GM12878 (cell line): ENCODE measurements around the gene VANGL2. TPM values are rescaled to one million over a fixed set of nuclear protein-coding genes. Genes with fewer than 3 reads are reported as not detected.

Source experiments
- ATAC-seq: fragments of 200-7000 bp; cut with Tn5 transposase; 3 replicates; pipeline ENCODE4 v1.9.1; 2020; ENCODE audit warnings: mild to moderate bottlenecking, moderate library complexity
- BruUV-seq: library from RNA; stranded (reverse); fragments of 400-500 nt; replicated peaks from 2 replicates; lab custom pipeline; 2021; lab: Mats Ljungman, UMichigan
- CTCF ChIA-PET: fragments of 300-600 bp; sonication (Branson Sonifier 250); formaldehyde crosslinking; extraction: SDS; loops from one replicate; lab custom pipeline; 2021; ENCODE audit warnings: inconsistent platforms; lab: Yijun Ruan, JAX
- POLR2A ChIA-PET: fragments of 350-600 bp; formaldehyde crosslinking; extraction: SDS; loops from one replicate; lab custom pipeline; 2021; ENCODE audit warnings: inconsistent platforms; lab: Charles Lee
- RAD21 ChIA-PET: fragments of 300-600 bp; sonication (Branson Sonifier 250); formaldehyde crosslinking; loops from one replicate; lab custom pipeline; 2023; ENCODE audit warnings: antibody characterized with exemption; ENCODE audit not compliant: unreplicated experiment; lab: Charles Lee
- SMC1A ChIA-PET: fragments of 300-600 bp; sonication (Branson Sonifier 250); formaldehyde crosslinking; loops from one replicate; lab custom pipeline; 2023; ENCODE audit not compliant: unreplicated experiment, uncharacterized antibody; lab: Charles Lee
- DNase-seq: peaks from one replicate; pipeline ENCODE4 v3.0.0-alpha.2; 2011; ENCODE audit warnings: low read depth, low spot score
- FAIRE-seq: peaks from 3 replicates; lab custom pipeline; 2011; peaks lifted over from hg19 to GRCh38; lab: Jason Lieb, UNC
- H2AFZ ChIP-seq: 2 replicates; pipeline ENCODE4 v1.6.0; 2011; ENCODE audit warnings: low read depth, low read length, control low read depth; ENCODE audit not compliant: control insufficient read depth
- H3K27ac ChIP-seq: 2 replicates; pipeline ENCODE4 v1.5.1; 2011; ENCODE audit warnings: control low read depth; ENCODE audit not compliant: control insufficient read depth, insufficient read depth
- H3K27me3 ChIP-seq, 2 experiments: replicated peaks in 1 of 2; 2 replicates each; pipeline versions ENCODE4 v1.6.0 to v1.6.1; 2011; ENCODE audit warnings: low read length in 1 of 2; ENCODE audit not compliant: control insufficient read depth in 2 of 2, insufficient read depth in 2 of 2
- H3K36me3 ChIP-seq, 2 experiments: 2 replicates each; pipeline ENCODE4 v1.5.1; 2011; ENCODE audit warnings: low read length in 1 of 2; ENCODE audit not compliant: control insufficient read depth in 2 of 2, insufficient read depth in 2 of 2
- H3K4me1 ChIP-seq: 2 replicates; pipeline ENCODE4 v1.6.1; 2011; ENCODE audit warnings: mild to moderate bottlenecking, low read length, moderate library complexity, mixed read lengths; ENCODE audit not compliant: control insufficient read depth, insufficient read depth
- H3K4me2 ChIP-seq: 2 replicates; pipeline ENCODE4 v1.6.0; 2011; ENCODE audit warnings: control low read depth; ENCODE audit not compliant: control insufficient read depth, insufficient read depth
- H3K4me3 ChIP-seq: fragments of 200-600 bp; sonication (generic); 2 replicates; pipeline ENCODE4 v1.5.1; 2016
- H3K79me2 ChIP-seq: 2 replicates; pipeline ENCODE4 v1.6.0; 2011; ENCODE audit warnings: low read length; ENCODE audit not compliant: control insufficient read depth, insufficient read depth
- H3K9ac ChIP-seq: 2 replicates; pipeline ENCODE4 v1.8.0; 2011; ENCODE audit warnings: low read length, control low read depth, mixed read lengths; ENCODE audit not compliant: control insufficient read depth, insufficient read depth
- H3K9me3 ChIP-seq: replicated peaks from 3 replicates; pipeline ENCODE4 v1.5.1; 2011; ENCODE audit warnings: mild to moderate bottlenecking, low read length; ENCODE audit not compliant: control insufficient read depth, insufficient read depth
- H4K20me1 ChIP-seq: 2 replicates; pipeline ENCODE4 v1.6.0; 2011; ENCODE audit not compliant: control insufficient read depth, insufficient read depth
- KAT2A ChIP-seq: conservative IDR thresholded peaks from 2 replicates; pipeline ENCODE4 v1.6.1; 2011; ENCODE audit warnings: low read depth, low read length; ENCODE audit not compliant: control insufficient read depth
- NFXL1 ChIP-seq: fragments of 450-650 bp; IDR thresholded peaks from 2 replicates; pipeline ENCODE4 v1.6.1; 2017; ENCODE audit warnings: antibody characterized with exemption, mild to moderate bottlenecking, borderline replicate concordance
- SMAD1 ChIP-seq: fragments of 450-650 bp; IDR thresholded peaks from 2 replicates; pipeline ENCODE4 v1.6.1; 2018; ENCODE audit warnings: mild to moderate bottlenecking, low read depth; ENCODE audit not compliant: partially characterized antibody
- ZBTB33 ChIP-seq: fragments of 450-650 bp; IDR thresholded peaks from 2 replicates; pipeline ENCODE4 v1.6.1; 2017; ENCODE audit warnings: mild to moderate bottlenecking
- whole genome bisulfite sequencing: methylation state at CpG from one replicate; pipeline ENCODE4 v1.1.6; 2016; ENCODE audit warnings: low lambda C conversion rate; ENCODE audit not compliant: insufficient replicate concordance, insufficient coverage; ENCODE audit errors: missing lambda C conversion rate; 5-methylcytosine and 5-hydroxymethylcytosine counted together
- in situ Hi-C: fragments of 300-500 bp; cut with MboI; formaldehyde crosslinking; loops from 9 replicates; pipeline ENCODE4 v1.14.3; 2018; ENCODE audit warnings: mixed read lengths
- intact Hi-C: fragments of 100-400 bp; cut with micrococcal nuclease; formaldehyde crosslinking; loops from one replicate; pipeline ENCODE4 v1.14.2; 2022; ENCODE audit not compliant: unreplicated experiment
- polyA plus RNA-seq, 11 experiments: library from polyadenylated mRNA; depleted of rRNA in 4 of 11; unstranded in 6 of 11; stranded (reverse) in 5 of 11; fragments of >200 nt; fragmentation: Nextera tagmentation in 4 of 11; fragmentation: Illumina TruSeq in 1 of 11; extraction: Ambion mirVana in 4 of 11; extraction: Trizol in 1 of 11; gene quantifications; 1 replicate in 1 of 11; 2 replicates in 10 of 11; pipeline versions ENCODE4 v1.2.1 to v1.2.3, GENCODE V29; 2011 to 2016; ENCODE audit warnings: inconsistent platforms in 2 of 11, missing spikeins in 2 of 11, low read depth in 1 of 11
- total RNA-seq, 4 experiments: library from RNA; depleted of rRNA in 3 of 4; stranded (reverse); fragments of >200 nt in 3 of 4; fragmentation: Illumina TruSeq in 1 of 4; extraction: Trizol in 1 of 4; gene quantifications; 2 replicates each; pipeline versions ENCODE4 v1.2.1 to v1.2.3, GENCODE V29; 2013 to 2021
- TF ChIP-seq, protein P1 (sequence below), 3 experiments: IDR thresholded peaks in 2 of 3; conservative IDR thresholded peaks in 1 of 3; 2 replicates each; pipeline ENCODE4 v1.5.1; 2011; ENCODE audit warnings: low read depth in 3 of 3, low read length in 3 of 3, mild to moderate bottlenecking in 3 of 3, control low read depth in 2 of 3, moderate library complexity in 2 of 3, inconsistent platforms in 1 of 3, mixed read lengths in 1 of 3; ENCODE audit not compliant: control insufficient read depth in 2 of 3, insufficient read depth in 1 of 3; ENCODE audit errors: extremely low read depth in 1 of 3

Gene VANGL2
- total and polyA plus RNA-seq, 10 of the 15 experiments (the other 5 are each of a cell fraction or from before 2014, with no cell fraction given): 0.10 to 5.0 (median 0.27) TPM

GRCh38 chr1:160369087-160369486 is 31.3 kb upstream of the VANGL2 start:
- CTCF ChIA-PET: interaction anchor here (0.5 to 1.6 kb wide), 5 partner anchors 8 to 147 kb away, joined by 3 to 14 read pairs (median 4); no protein-coding TSS in a partner anchor
- Histone ChIP-seq H3K9me3 (no peaks in the 10 kb centered on the region), H3K4me1 (no peaks in the 10 kb centered on the region), H2AFZ (no peak overlapping the region), H3K27me3 (no peaks in the 10 kb centered on the region), H3K4me3 (no peak overlapping the region), H4K20me1 (no peaks in the 10 kb centered on the region), H3K79me2 (no peaks in the 10 kb centered on the region), H3K27ac (no peak overlapping the region), H3K4me2 (no peak overlapping the region), H3K9ac (no peak overlapping the region), H3K36me3 (no peaks in the 10 kb centered on the region)
- WGBS: 27% methylated on average over 1 of the region's 1 CpG
- FAIRE-seq (no peak), ATAC-seq (no peak), DNase-seq (no peak)
- SMC1A ChIA-PET: interaction anchor here (1.5 kb wide), 1 partner anchor 8 kb away, joined by 5 read pairs; no protein-coding TSS in a partner anchor
- in situ Hi-C loops (no loop called here), intact Hi-C loops (no loop called here)
- RAD21 ChIA-PET: interaction anchor here (1.4 kb wide), 1 partner anchor 8 kb away, joined by 5 read pairs; no protein-coding TSS in a partner anchor
- BruUV-seq: no TSS peak
- POLR2A ChIA-PET: no interaction called here
- TF ChIP-seq SMAD1 (no peak), KAT2A (no peak), ZBTB33 (no peak), NFXL1 (no peak)
- TF ChIP-seq, protein P1, sequence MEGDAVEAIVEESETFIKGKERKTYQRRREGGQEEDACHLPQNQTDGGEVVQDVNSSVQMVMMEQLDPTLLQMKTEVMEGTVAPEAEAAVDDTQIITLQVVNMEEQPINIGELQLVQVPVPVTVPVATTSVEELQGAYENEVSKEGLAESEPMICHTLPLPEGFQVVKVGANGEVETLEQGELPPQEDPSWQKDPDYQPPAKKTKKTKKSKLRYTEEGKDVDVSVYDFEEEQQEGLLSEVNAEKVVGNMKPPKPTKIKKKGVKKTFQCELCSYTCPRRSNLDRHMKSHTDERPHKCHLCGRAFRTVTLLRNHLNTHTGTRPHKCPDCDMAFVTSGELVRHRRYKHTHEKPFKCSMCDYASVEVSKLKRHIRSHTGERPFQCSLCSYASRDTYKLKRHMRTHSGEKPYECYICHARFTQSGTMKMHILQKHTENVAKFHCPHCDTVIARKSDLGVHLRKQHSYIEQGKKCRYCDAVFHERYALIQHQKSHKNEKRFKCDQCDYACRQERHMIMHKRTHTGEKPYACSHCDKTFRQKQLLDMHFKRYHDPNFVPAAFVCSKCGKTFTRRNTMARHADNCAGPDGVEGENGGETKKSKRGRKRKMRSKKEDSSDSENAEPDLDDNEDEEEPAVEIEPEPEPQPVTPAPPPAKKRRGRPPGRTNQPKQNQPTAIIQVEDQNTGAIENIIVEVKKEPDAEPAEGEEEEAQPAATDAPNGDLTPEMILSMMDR (IDR thresholded peaks at IDR 0.05 in 2 of 3, conservative IDR thresholded peaks at IDR 0.05 in 1 of 3; ENCODE audit: control insufficient read depth in 2 of 3, extremely low read depth in 1 of 3, insufficient read depth in 1 of 3, low read depth in 3 of 3, low read length in 3 of 3): no peak
